OCI-LY7 (cell line): Measurements from ENCODE around the gene AFMID.

Experiments used
- EZH2phosphoT487 ChIP-seq: fragments of 200-600 bp; sonication (generic); IDR thresholded peaks from 2 replicates; pipeline ENCODE4 v1.6.1; 2018; ENCODE audit warnings: low read depth, borderline replicate concordance, mild to moderate bottlenecking, mixed run types, antibody characterized with exemption, low read length, moderate library complexity, mixed read lengths
- TF ChIP-seq, protein P1 (sequence below): fragments of 200-600 bp; sonication (generic); conservative IDR thresholded peaks from 2 replicates; pipeline ENCODE4 v1.5.1; 2014; ENCODE audit warnings: mild to moderate bottlenecking, antibody characterized with exemption, low read length, moderate library complexity, mixed read lengths

DNA sequence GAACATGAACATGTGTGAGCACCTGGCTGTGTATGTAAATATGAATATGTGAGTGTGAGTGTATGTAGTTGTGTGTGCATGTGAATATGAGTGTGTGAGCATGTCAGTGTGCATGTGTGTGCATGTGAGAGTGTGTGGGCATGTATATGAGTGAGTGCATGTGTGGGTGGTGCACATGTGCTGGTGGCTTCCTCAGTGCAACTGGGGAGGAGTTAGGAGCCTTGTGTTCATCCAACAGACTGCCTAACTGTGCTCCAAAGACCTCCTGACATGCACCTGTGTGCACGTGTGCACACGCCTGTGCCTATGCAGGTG is 45.7 kb downstream of the AFMID start:
- TF ChIP-seq EZH2phosphoT487, result no peak
- TF ChIP-seq, protein P1, sequence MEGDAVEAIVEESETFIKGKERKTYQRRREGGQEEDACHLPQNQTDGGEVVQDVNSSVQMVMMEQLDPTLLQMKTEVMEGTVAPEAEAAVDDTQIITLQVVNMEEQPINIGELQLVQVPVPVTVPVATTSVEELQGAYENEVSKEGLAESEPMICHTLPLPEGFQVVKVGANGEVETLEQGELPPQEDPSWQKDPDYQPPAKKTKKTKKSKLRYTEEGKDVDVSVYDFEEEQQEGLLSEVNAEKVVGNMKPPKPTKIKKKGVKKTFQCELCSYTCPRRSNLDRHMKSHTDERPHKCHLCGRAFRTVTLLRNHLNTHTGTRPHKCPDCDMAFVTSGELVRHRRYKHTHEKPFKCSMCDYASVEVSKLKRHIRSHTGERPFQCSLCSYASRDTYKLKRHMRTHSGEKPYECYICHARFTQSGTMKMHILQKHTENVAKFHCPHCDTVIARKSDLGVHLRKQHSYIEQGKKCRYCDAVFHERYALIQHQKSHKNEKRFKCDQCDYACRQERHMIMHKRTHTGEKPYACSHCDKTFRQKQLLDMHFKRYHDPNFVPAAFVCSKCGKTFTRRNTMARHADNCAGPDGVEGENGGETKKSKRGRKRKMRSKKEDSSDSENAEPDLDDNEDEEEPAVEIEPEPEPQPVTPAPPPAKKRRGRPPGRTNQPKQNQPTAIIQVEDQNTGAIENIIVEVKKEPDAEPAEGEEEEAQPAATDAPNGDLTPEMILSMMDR, result no peak
